ENCODE measurements around the gene ACAD8.

ACAD8 gene

DNA sequence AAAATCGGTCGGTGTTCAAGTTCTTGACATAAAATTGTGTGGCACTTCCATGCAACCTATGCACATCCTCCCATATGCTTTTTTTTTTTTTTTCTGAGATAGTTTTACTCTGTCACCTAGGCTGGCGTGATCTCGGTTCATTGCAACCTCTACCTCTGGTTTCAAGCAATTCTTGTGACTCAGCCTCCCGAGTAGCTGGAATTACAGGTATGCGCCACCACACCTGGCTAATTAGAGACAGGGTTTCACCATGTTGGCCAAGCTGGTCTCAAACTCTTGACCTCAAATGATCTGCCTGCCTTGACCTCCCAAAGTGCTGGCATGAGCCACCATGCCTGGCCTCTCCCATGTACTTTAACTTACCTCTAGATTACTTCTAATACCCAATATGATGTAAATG is 37.8 kb downstream of the ACAD8 start:
- no peak for DNase-seq (ENCODE audit: low read depth)

DNA sequence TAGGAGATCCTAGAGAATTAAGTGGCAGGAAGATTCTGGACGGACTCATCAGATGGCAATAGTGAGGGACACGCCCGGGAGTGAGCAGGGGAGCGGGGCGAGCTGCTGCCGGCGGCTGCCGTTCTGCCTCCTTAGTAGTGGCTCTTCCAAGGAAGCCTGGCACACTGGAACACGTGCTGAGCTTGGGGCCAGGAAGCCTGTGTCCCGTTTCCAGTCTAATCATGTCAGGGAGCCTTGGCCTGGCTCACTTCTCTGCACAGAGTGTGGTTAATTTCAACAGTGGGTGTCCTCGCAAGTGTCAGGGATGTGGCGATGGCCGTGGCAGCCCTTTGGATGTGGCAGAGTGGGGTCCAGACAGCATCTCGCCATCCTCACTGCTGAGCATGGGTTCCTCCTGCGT is 39.3 kb downstream of the ACAD8 start:
- no peak for DNase-seq (ENCODE audit: low read depth)

DNA sequence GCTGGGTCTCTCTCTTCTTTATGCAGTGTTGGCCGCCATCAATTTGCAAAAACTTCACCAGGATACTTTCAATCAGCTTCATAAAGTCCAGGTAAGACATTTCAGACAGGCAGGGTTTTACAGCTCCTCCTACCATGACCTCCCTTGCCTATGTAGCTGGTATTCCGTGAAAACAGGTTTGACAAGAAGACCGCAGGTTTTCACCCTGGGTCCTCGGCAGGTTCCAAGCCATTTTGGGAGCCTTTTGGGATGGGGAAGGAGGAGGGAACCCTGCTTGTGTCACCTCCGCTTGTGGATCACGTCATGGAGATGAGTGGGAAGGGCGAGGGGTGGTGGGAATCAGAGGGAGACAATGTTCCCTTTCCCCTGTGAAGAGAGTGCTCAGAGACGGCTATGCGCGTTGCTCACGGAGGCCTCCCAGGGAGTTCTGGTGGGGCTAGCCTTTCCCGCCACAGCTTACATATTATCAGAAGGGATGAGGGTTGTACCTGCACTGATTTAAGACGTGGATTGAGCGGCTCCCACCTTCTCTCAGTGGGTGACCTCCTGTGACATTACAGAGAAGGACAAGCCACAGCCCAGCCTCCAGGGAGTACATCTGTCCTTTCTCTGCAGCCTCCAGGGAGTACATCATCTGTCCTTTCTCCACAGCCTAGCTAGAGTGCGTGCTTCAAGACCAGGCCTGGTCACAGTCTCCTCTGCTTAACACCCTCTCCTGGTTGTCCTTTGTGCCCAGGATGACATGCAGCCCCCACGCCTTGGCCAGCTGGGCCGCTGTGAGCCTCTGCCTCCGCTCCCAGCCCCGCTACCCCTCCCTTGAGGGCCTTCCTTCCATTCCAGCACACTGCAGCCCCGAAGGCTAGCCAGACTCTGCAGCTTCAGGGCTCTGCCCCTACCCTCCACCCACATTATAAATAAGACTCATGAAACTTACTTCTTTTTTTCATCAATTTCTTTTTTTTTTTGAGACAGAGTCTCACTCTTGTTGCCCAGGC is 40.0 kb downstream of the ACAD8 start:
- no peak for DNase-seq (ENCODE audit: low read depth)

DNA sequence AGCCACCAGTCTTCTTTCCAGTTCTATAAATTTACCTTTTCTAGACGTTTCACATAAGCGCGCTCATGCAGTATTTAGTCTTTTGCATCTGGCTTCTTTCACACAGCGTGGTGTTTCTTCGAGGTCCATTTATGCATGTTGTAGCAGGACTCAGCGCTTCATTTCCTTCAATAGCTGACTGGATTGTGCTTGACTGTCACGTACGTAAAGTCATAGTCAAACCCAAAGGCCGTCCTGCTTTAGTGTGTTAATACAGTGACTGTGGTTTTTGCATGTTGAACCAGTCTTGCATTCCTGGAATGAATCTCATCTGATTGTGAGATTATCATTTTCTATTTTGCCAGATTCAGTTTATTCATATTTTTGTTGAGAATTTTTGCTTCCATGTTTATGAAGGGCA is 41.3 kb downstream of the ACAD8 start:
- DNase-seq (ENCODE audit: low read depth): no peak

DNA sequence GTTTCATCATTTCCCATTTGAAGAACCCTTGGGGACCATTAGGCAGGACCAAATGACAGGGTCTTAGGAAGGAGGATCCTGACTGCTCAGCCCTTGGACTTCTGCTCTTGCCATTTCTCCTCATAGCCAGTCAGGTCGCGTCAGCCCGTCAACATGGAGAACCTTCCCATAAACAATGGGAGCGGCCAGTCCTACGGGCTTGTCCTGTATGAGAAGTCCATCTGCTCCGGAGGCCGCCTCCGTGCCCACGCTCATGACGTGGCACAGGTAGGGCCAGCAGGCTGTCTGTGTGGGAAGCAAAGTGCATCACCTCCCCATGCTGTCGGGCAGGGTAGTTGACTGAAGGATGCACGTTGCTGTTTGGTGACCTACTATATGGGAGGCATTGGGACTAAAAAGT is 58.9 kb downstream of the ACAD8 start:
- no peak for DNase-seq (ENCODE audit: low read depth)

DNA sequence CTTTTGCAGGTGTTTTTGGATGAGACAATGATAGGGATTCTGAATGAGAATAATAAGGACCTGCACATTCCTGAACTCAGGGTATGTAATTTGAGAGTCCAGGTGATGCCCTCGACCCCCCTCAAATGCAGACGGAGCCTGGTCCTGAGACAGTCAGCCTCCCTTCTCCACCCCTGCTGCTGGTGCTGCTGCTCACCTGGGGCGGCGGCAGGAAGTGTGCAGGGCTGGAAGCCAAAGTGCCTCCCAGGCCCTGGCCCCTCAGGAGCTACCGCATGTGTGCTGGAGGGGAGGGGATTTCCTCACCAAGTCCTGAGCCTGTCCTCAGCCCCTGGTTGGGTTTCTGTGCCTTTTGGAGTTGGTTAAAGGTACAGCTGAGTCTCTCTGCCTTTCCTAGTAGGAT is 59.4 kb downstream of the ACAD8 start:
- no peak for DNase-seq (ENCODE audit: low read depth)

DNA sequence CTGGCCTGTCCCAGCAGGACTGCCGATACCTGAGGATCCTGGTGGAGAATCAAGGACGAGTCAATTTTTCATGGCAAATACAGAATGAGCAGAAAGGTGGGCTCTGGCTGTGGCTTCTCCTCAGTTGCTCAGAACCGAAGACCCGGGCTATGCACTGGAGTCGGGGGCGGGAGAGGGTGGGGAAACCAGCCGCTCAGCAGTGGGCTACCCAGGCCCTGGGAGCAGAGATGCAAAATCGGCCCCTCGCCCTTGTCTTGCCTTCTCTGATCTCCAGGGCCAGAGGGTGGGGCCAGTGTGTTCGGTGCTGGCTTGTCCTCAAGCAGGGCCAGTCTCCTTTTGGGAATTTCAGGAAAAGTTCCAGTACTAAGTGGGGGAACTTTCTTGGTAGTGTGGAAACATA is 60.0 kb downstream of the ACAD8 start:
- DNase-seq (ENCODE audit: low read depth): no peak

DNA sequence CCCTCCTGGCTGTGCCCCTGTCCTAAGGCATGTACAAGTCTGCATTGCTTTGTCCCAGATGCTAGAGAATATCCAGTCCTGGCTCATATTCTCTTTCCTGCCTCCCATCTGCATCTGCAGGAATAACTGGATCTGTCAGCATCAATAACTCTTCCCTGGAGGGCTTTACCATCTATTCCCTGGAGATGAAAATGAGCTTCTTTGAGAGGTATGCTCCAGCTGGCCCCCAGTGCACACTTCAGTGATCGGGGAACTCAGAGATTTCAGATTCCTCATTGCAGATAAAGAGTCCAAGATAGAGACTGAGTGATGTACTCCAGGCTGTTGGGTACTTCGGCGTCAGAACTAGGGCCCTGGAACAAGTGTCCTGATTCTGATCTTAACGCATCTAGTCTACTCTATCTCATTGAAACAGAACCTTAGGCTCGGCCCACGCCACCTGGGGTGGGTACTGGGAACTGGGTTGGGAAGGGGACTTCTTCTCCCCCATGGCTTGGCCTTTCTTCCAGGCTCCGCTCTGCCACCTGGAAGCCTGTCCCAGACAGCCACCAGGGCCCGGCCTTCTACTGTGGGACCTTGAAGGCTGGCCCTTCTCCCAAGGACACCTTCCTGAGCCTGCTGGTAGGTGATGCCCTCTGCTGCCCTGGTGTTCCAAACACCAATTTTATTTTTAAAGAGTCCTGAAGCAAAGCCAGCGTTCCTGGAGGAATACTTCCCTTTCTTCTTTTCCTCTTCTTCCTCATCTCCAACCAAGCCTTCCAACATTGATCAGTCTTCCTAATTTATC is 60.6 kb downstream of the ACAD8 start:
- DNase-seq (ENCODE audit: low read depth): no peak

Data from CMK (cell line).